Upper lobe of left lung (tissue), 4 donors: ENCODE measurements around the gene SHISAL1.

Experiments
- CTCF ChIP-seq, 6 experiments: fragments of 450-650 bp in 4 of 6; fragments of 200-600 bp in 2 of 6; sonication (generic) in 2 of 6; IDR thresholded peaks; one replicate each; pipeline ENCODE4 v1.5.1; 2016 to 2019; ENCODE audit warnings: antibody characterized with exemption in 6 of 6
- EP300 ChIP-seq, 4 donors: sonication (generic); formaldehyde crosslinking; IDR thresholded peaks; one replicate each; pipeline ENCODE4 v1.5.1; 2017; ENCODE audit warnings: antibody characterized with exemption in 4 of 4, control low read depth in 2 of 4
- POLR2A ChIP-seq, 4 donors: fragments of 450-650 bp; IDR thresholded peaks; one replicate each; pipeline ENCODE4 v1.5.1; 2016 to 2017; ENCODE audit warnings: antibody characterized with exemption in 4 of 4, mild to moderate bottlenecking in 2 of 4
- POLR2AphosphoS5 ChIP-seq, 2 donors: sonication (generic); formaldehyde crosslinking; IDR thresholded peaks; one replicate each; pipeline ENCODE4 v1.5.1; 2017; ENCODE audit warnings: antibody characterized with exemption in 2 of 2

- TF ChIP-seq POLR2AphosphoS5 (IDR thresholded peaks at IDR 0.05) (no peak), POLR2A (IDR thresholded peaks at IDR 0.05) (no peak), CTCF (IDR thresholded peaks at IDR 0.05) (no peak), EP300 (IDR thresholded peaks at IDR 0.05) (no peak)
These were observed 40.4 kb downstream of the SHISAL1 start for GRCh38 chr22:44272401-44272771.
